ENCODE results near the gene GNB5. TPM values are rescaled to one million over a fixed set of nuclear protein-coding genes. Genes with fewer than 3 reads are reported as not detected.
"Not testable (repeated sequence)": the region's sequence is repeated elsewhere in the genome, so short reads cannot be mapped to it uniquely, and the experiment has no call there.

Gene GNB5
- total and polyA plus RNA-seq, 4 donors: 18.2 to 30.0 (median 27.1) TPM

DNA sequence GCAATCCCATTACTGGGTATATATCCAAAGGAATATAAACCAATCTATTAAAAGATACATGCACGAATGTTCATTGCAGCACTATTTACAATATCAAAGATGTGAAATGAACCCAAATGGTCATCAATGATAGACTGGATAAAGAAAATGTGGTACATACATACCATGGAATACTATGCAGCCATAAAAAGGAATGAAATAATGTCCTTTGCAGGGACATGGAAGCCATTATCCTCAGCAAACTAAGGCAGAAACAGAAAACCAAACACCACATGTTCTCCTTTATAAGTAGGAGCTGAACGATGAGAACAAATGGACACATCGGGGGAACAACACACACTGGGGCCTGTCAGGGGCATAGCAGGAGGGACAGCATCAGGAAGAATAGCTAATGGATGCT is 21.0 kb downstream of the GNB5 start:
- H3K27me3 ChIP-seq (ENCODE audit: control insufficient read depth in 1 of 2, insufficient read depth in 2 of 2, low read length in 1 of 2); intact Hi-C loops (cut with DNase I); H3K9me3 ChIP-seq (ENCODE audit: control insufficient read depth, low read length); H3K27ac ChIP-seq (ENCODE audit: low read depth in 1 of 2, low read length in 2 of 2); H3K4me1 ChIP-seq (ENCODE audit: control insufficient read depth in 1 of 2, insufficient read depth in 2 of 2, low read length in 2 of 2); H3K4me3 ChIP-seq (ENCODE audit: low read length in 2 of 2); H3K36me3 ChIP-seq (ENCODE audit: control insufficient read depth in 1 of 2, insufficient read depth in 2 of 2, low read length in 1 of 2); DNase-seq; ATAC-seq (ENCODE audit: low FRiP score): not testable (repeated sequence)
- WGBS, 2 donors: 95 to 97% methylated on average over 3 of the region's 3 CpGs

DNA sequence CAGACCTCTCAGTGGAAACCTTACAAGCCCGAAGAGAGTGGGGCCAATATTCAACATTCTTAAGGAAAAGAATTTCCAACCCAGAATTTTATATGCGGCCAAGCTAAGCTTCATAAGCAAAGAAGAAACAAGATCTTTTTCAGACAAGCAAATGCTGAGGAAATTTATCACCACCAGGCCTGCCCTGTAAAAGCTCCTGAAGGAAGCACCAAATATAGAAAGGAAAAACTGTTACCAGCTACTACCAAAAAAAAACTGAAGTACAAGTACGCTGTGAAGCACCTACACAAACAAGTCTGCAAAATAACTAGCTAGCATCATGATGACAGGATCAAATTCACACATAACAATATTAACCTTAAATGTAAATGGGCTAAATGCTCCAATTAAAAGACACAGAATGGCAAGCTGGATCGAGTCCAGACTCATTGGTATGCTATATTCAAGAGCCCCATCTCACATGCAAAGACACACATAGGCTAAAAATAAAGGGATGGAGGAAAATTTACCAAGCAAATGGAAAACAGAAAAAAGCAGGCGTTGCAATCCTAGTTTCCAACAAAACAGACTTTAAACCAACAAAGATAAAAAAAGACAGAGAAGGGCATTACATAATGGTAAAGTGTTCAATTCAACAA is 25.6 kb downstream of the GNB5 start:
- H3K4me1 ChIP-seq (ENCODE audit: control insufficient read depth in 1 of 2, insufficient read depth in 2 of 2, low read length in 2 of 2); intact Hi-C loops (cut with DNase I); H3K27ac ChIP-seq (ENCODE audit: low read depth in 1 of 2, low read length in 2 of 2); DNase-seq; H3K9me3 ChIP-seq (ENCODE audit: control insufficient read depth, low read length); H3K27me3 ChIP-seq (ENCODE audit: control insufficient read depth in 1 of 2, insufficient read depth in 2 of 2, low read length in 1 of 2); H3K4me3 ChIP-seq (ENCODE audit: low read length in 2 of 2); ATAC-seq (ENCODE audit: low FRiP score); H3K36me3 ChIP-seq (ENCODE audit: control insufficient read depth in 1 of 2, insufficient read depth in 2 of 2, low read length in 1 of 2): not testable (repeated sequence)
- WGBS, 2 donors: 82 to 83% methylated on average over 5 of the region's 5 CpGs

DNA sequence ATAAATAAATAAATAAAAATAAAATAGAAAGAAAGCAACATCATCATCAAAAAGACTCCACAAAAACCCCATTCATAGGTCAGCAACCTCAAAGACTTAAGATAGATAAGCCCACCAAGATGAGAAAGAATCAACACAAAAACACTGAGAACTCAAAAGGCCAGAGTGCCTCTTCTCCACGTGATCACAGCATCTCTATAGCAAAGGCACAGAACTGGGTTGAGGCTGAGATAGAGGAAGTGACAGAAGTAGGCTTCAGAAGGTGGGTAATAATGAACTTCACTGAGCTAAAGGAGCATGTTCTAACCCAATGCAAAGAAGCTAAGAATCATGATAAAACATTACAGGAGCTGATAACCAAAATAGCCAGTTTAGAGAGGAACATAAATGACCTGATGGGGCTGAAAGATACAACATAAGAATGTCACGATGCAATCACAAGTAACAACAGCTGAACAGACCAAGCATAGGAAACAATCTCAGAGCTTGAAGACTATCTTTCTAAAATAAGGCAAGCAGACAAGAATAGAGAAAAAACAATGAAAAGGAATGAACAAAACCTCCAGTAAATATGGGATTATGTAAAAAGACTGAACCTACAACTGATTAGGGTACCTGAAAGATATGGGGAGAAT is 26.4 kb downstream of the GNB5 start:
- no peak for DNase-seq
- Histone ChIP-seq H3K9me3 (ENCODE audit: control insufficient read depth, low read length) (no peaks in the 10 kb centered on the region), H3K27ac (ENCODE audit: low read depth in 1 of 2, low read length in 2 of 2) (no peak overlapping the region), H3K36me3 (ENCODE audit: control insufficient read depth in 1 of 2, insufficient read depth in 2 of 2, low read length in 1 of 2) (no peaks in the 10 kb centered on the region), H3K27me3 (ENCODE audit: control insufficient read depth in 1 of 2, insufficient read depth in 2 of 2, low read length in 1 of 2) (no peaks in the 10 kb centered on the region), H3K4me3 (ENCODE audit: low read length in 2 of 2) (no peak overlapping the region), H3K4me1 (ENCODE audit: control insufficient read depth in 1 of 2, insufficient read depth in 2 of 2, low read length in 2 of 2) (no peaks in the 10 kb centered on the region)
- ATAC-seq (ENCODE audit: low FRiP score): no peak
- 95 to 97% methylated on average over 2 of the region's 2 CpGs for WGBS, 2 donors
- intact Hi-C loops (cut with DNase I): no loop called here

DNA sequence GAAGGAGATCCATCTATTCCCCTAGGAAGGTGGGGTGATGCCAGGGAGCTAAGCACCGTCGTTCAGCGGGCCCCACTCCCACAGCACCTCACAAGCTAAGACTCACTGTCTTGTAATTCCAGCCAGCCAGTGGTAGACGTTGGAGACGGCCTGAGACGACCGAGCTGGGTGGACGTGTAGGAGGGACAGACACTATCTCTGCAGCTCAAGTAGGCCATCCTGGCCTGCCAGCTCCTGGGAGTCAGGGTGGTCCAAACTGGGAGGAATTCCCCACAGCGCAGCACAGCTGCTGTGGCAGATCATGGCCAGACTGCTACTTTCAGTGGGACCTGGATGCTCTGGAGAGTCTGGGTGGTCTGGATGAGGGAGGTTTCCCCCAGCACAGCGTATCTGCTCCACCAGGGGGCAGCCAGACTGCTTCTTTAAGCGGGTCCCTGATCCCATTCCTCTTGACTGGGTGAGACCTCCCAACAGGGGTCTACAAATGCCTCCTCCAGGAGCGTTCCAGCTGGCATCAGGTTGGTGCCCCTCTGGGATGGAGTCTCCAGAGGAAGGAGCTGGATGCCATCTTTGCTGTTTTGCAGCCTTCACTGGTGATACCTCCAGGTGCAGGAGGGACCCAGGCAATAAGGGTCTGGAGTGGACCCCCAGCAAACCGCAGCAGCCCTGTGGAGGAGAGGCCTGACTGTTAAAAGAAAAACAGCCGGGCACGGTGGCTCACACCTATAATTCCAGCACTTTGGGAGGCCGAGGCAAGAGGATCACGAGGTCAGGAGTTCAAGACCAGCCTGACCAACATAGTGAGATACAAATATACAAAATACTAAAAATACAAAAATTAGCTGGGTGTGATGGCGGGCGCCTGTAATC is 27.6 kb downstream of the GNB5 start:
- Histone ChIP-seq H3K4me3 (ENCODE audit: low read length in 2 of 2) (no peak overlapping the region), H3K4me1 (ENCODE audit: control insufficient read depth in 1 of 2, insufficient read depth in 2 of 2, low read length in 2 of 2) (no peaks in the 10 kb centered on the region), H3K27me3 (ENCODE audit: control insufficient read depth in 1 of 2, insufficient read depth in 2 of 2, low read length in 1 of 2) (no peaks in the 10 kb centered on the region), H3K27ac (ENCODE audit: low read depth in 1 of 2, low read length in 2 of 2) (no peak overlapping the region), H3K36me3 (ENCODE audit: control insufficient read depth in 1 of 2, insufficient read depth in 2 of 2, low read length in 1 of 2) (no peaks in the 10 kb centered on the region), H3K9me3 (ENCODE audit: control insufficient read depth, low read length) (no peaks in the 10 kb centered on the region)
- DNase-seq (no peak), ATAC-seq (ENCODE audit: low FRiP score) (no peak)
- 92% methylated on average over 19 of the region's 19 CpGs for WGBS, 2 donors
- intact Hi-C loops (cut with DNase I): no loop called here

DNA sequence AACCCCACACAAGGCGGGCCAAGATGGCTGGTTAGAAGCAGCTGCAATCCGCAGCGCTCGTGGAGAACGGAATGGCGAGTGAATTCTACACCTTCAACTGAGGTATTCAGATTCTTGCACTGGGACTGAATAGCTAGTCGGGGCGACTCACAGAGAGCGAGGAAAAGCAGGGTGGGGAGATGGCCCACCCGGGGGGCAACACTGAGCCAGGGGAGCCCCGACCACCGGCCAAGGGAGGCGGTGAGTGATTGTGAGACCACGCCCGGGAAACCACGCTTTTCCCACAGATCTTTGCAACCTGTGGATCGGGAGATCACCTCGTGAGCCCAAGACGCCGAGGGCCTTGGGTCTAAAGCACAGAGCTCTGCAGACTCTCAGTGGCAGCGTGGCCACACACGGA is 28.3 kb downstream of the GNB5 start:
- Histone ChIP-seq H3K27me3 (ENCODE audit: control insufficient read depth in 1 of 2, insufficient read depth in 2 of 2, low read length in 1 of 2) (no peaks in the 10 kb centered on the region), H3K9me3 (ENCODE audit: control insufficient read depth, low read length) (no peaks in the 10 kb centered on the region), H3K4me3 (ENCODE audit: low read length in 2 of 2) (no peak overlapping the region), H3K27ac (ENCODE audit: low read depth in 1 of 2, low read length in 2 of 2) (no peak overlapping the region), H3K36me3 (ENCODE audit: control insufficient read depth in 1 of 2, insufficient read depth in 2 of 2, low read length in 1 of 2) (no peaks in the 10 kb centered on the region), H3K4me1 (ENCODE audit: control insufficient read depth in 1 of 2, insufficient read depth in 2 of 2, low read length in 2 of 2) (no peaks in the 10 kb centered on the region)
- no peak for ATAC-seq (ENCODE audit: low FRiP score)
- no peak for DNase-seq
- intact Hi-C loops (cut with DNase I): no loop called here
- WGBS, 2 donors: 91% methylated on average over 22 of the region's 22 CpGs

DNA sequence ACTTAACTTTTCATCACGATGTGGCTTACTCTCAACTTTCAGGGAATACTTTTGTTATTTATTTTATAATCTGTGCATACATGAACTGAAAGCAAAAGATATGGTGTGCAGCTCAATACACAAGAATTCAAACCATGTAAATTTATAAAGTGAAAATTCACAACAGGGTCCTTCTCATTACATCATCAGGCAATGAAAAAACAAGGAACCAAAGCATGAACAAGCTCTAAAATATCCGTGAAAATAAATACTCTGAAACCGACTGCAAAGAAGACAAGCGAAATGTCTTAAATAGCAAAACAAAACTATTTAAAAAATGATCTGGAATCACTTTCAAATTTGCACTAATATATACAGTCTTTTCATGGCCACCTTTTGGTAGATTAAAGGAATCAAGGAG is 28.9 kb downstream of the GNB5 start:
- WGBS, 2 donors: 23 to 32% methylated on average over 4 of the region's 4 CpGs
- Histone ChIP-seq H3K4me1 (ENCODE audit: control insufficient read depth in 1 of 2, insufficient read depth in 2 of 2, low read length in 2 of 2) (no peaks in the 10 kb centered on the region), H3K27ac (ENCODE audit: low read depth in 1 of 2, low read length in 2 of 2) (no peak overlapping the region), H3K9me3 (ENCODE audit: control insufficient read depth, low read length) (no peaks in the 10 kb centered on the region), H3K27me3 (ENCODE audit: control insufficient read depth in 1 of 2, insufficient read depth in 2 of 2, low read length in 1 of 2) (no peaks in the 10 kb centered on the region), H3K36me3 (ENCODE audit: control insufficient read depth in 1 of 2, insufficient read depth in 2 of 2, low read length in 1 of 2) (no peaks in the 10 kb centered on the region), H3K4me3 (ENCODE audit: low read length in 2 of 2) (no peak overlapping the region)
- intact Hi-C loops (cut with DNase I): no loop called here
- ATAC-seq (ENCODE audit: low FRiP score) (no peak), DNase-seq (no peak)

DNA sequence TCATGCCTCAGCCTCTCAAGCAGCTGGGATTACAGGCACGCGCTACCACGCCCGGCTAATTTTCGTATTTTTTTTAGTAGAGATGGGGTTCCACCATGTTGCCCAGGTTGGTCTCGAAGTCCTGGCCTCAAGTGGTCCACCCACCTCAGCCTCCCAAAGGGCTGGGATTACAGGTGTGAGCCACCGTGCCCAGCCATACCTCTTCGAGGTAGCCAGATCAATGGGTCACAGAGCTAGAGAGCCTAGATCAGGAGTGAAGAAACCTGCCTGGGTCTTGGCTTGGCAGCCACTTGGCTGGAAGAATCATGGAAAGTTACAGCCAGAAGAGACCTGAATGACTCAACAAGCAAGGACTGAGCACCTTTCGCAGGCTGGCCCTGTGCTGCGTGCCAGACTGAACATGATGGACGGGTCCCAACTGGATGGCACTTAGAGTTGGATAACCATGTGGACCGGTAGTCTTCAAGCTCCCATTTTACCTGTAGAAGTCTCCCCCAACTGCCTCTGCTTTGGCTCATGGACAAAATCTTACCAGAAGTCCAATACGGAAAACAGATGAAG is 29.7 kb downstream of the GNB5 start:
- H3K4me3 ChIP-seq (ENCODE audit: low read length in 2 of 2): no peak overlapping the region
- no peak overlapping the region for H3K27ac ChIP-seq (ENCODE audit: low read depth in 1 of 2, low read length in 2 of 2)
- no peaks in the 10 kb centered on the region for H3K36me3 ChIP-seq (ENCODE audit: control insufficient read depth in 1 of 2, insufficient read depth in 2 of 2, low read length in 1 of 2)
- H3K9me3 ChIP-seq (ENCODE audit: control insufficient read depth, low read length): no peaks in the 10 kb centered on the region
- intact Hi-C loops (cut with DNase I): no loop called here
- ATAC-seq (ENCODE audit: low FRiP score) (no peak), DNase-seq (no peak)
- no peaks in the 10 kb centered on the region for H3K27me3 ChIP-seq (ENCODE audit: control insufficient read depth in 1 of 2, insufficient read depth in 2 of 2, low read length in 1 of 2)
- WGBS, 2 donors: 97 to 98% methylated on average over 13 of the region's 13 CpGs
- H3K4me1 ChIP-seq (ENCODE audit: control insufficient read depth in 1 of 2, insufficient read depth in 2 of 2, low read length in 2 of 2): no peaks in the 10 kb centered on the region

DNA sequence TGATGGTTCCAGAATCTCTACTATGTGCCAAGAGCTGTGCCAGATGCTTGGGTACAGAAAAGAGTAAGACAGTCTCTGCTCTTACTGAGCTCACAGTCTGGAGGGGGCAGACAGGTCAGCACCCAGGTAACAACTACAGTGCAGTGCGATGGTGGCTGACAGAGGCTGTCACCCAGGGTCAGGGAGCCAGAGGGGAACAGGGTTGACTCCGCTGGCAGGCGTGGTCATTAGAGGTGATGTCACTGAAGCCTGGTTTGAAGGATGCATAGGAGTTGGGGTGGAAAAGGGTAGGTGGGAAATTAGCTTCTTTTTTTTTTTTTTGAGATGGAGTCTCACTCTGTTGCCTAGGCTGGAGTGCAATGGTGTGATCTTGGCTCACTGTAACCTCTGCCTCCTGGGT is 31.5 kb downstream of the GNB5 start:
- intact Hi-C loops (cut with DNase I): no loop called here
- DNase-seq: no peak
- Histone ChIP-seq H3K4me1 (ENCODE audit: control insufficient read depth in 1 of 2, insufficient read depth in 2 of 2, low read length in 2 of 2) (no peaks in the 10 kb centered on the region), H3K9me3 (ENCODE audit: control insufficient read depth, low read length) (no peaks in the 10 kb centered on the region), H3K27ac (ENCODE audit: low read depth in 1 of 2, low read length in 2 of 2) (no peak overlapping the region), H3K36me3 (ENCODE audit: control insufficient read depth in 1 of 2, insufficient read depth in 2 of 2, low read length in 1 of 2) (no peaks in the 10 kb centered on the region), H3K27me3 (ENCODE audit: control insufficient read depth in 1 of 2, insufficient read depth in 2 of 2, low read length in 1 of 2) (no peaks in the 10 kb centered on the region), H3K4me3 (ENCODE audit: low read length in 2 of 2) (no peak overlapping the region)
- no peak for ATAC-seq (ENCODE audit: low FRiP score)
- 97 to 98% methylated on average over 3 of the region's 3 CpGs for WGBS, 2 donors

All from aorta (tissue), 5 donors.